Measurements from ENCODE around the gene KCNH6. TPM values are rescaled to one million over a fixed set of nuclear protein-coding genes. Genes with fewer than 3 reads are reported as not detected.

The KCNH6 gene
- total RNA-seq, 1 donor from 2014 or later, result not detected

DNA sequence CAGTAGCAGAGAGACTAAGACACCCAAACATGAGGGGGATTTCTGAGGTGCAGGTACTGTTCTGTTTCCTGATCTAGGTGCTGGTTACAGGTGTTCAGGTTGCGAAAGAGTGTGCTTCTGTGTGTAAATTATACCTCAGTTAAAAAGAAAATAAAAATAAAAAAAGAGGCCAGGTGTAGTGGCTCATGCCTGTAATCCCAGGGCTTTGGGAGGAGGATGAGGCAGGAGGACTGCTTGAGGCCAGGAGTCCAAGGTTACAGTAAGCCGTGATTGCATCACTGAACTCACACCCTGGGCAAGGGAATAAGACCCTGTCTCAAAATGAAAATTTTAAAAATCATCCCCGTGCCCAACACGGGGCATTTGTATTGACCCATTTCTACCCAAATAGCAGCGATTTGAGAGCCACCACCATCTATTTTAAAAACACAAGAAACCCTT, 23.9 kb downstream of the KCNH6 start:
- DNase-seq (ENCODE audit: extremely low read depth, low read depth, low spot score), result no peak

DNA sequence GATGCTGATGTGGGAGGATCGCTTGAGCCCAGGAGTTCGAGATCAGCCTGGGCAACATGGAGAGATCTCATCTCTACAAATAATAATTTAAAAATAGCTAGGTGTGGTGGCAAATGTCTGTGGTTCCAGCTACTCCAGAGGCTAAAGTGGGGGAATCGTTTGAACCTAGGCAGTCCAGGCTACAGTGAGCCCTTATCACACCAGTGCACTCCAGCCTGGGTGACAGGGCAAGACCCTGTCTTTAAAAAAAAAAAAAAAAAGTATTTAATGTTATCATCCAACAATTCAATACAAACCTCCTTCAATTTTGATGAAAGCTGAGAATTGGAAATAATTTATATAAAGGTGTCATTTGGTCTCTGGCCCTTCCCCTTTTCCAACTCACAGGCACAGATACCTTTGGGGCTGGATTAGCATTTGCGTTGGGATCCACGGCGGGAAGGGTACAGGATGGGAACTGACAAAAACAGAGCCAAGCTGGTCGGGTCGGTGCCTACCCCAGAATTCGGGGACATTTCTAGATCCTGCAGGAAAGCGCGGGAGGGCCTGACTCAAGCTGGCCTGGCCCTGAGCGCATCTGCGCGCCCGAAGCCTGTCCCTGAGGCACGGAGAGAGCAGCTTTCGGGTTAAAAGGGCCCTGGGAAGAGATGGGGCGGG, 26.3 kb downstream of the KCNH6 start:
- DNase-seq (ENCODE audit: extremely low read depth, low read depth, low spot score), result no peak

DNA sequence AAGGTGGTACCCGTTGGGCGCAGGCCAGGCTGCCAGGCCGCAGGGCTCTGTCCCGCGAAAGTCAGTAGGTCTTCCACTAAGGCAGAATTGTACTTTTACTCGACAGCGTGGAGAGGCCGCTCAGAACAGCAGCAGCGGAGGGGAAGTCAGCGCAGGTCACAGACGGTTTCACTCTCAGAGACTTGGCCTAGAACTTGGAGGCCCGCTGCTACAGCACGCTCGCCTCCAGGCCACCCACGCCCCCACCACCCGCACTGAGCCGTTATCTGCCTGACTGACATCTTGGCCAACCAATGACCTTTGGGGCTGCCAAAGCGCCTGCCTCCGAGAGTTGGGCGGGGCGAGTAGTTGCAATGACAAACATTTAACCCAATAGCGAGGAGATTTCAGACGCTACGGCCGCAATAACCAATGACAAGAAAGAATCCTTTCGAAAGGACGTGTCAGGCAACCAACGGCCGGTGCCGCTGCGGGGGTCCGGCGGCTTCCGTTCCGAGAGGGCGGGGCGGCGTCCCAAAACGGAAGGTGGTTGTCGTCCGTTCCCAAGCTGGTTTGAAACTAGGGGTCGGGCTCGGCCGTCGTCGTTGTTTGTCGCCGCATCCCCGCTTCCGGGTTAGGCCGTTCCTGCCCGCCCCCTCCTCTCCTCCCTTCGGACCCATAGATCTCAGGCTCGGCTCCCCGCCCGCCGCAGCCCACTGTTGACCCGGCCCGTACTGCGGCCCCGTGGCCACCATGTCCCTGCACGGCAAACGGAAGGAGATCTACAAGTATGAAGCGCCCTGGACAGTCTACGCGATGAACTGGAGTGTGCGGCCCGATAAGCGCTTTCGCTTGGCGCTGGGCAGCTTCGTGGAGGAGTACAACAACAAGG, 27.0 kb downstream of the KCNH6 start, which contains the start of gene DCAF7:
DCAF7 (plus strand) TSS at position 532 of the 871 bp plus-strand sequence; CDS start at position 733, 201 bp downstream.
- peak; percentile 99 for DNase-seq (ENCODE audit: extremely low read depth, low read depth, low spot score)

DNA sequence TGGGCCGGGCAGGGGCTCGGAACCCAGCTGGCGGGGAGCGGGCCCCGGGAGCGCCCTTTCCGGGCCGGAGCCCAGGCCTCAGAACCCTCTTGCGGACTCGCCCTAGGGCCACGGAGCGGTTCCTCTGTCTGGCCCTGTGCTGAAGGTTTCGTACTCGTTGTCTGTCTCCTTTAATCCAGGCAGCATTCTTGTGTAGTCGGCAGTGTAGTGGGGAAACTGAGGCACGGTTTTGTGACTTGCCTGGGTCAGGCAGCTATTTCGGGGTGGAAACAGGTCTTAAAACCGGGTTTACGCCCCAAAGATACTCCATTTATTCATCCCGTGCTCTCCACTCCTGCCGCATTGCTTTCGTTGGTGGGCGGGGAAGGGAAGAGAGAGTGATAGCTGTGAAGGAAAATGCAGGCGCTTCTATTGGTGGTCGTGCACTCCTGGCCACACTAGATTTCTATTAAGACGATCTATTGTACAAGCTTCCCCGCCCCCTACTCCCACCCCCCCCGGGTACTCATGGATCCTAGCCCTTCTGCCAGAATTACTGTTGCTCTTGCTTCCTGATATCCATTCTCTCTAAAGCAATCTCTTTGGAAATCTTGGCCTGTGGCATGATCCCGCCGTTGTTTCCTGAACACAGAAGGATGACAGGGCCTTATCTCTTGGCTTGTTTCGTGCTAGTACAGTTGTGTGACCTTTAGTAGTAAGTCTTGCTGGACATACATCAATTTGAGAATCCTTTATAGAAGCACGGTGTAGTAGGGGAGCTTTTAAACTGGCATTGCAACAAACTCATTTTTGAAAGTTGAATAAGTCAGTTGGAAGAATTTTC, 27.9 kb downstream of the KCNH6 start:
- DNase-seq (ENCODE audit: extremely low read depth, low read depth, low spot score), result no peak

DNA sequence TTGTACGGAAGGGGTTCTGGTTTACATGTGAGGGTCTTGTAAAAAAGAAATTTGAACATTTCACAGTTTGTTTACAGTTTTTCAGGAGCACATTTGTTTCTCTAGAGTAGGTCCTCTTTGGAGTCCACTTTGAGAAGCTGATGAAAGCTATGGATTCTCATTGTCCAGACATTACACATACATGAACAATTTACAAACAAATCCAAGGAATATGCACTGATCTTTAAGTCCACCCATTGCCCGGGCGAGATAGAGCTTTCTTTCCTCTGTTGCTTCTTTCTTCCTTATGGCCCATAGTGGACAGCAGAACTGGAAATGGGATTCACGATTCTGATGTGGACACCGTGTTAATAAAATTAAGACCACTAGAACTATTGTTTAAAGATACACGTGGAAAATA, 29.1 kb downstream of the KCNH6 start:
- no peak for DNase-seq (ENCODE audit: extremely low read depth, low read depth, low spot score)

DNA sequence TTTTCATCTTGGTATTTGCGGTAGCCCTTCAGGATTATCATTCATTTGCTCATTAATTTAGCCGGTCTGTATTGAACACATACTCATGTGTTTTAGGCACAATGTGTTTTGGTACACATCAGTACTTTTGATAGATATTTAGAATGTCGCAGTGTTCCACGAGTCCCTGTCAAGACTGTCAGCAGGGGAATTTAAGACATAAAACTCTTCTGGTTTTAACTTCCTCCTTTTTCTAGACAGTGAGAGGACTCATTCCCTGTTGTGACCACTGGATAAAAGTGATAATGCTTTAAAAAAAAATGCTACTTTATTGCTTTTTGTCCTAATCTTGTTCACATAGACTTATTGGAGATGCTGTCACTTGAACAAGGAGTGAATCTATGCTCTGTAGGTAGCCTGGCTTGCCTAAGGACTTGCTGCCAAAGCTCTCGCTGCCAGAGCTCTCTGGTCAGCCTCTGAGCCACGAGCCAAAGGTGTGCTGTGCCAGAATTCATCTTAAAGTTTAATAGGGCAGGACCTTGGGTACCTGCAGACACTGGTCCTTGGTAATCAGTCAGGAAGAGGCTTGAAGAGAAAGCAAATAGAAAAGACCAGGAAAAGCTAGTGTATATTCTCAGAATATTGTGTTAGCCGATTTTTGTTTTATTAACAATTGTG, 32.5 kb downstream of the KCNH6 start:
- DNase-seq (ENCODE audit: extremely low read depth, low read depth, low spot score), result no peak

DNA sequence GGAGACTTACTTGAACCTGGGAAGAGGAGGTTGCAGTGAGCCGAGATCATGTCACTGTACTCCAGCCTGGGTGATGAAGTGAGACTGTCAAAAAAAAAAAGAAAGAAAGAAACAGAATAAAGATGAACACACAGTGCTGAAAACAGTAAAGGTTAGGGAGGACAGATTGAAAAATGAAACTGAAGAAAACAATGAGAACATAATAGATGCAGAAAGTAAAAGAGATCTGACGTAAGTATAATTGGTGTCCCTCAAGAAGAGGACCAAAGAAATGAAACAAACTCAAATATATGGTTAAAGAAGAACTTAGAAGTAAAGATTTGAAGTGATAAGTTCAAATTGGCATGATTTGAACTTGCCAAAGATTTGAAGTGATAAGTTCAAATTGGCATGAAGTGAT, 34.3 kb downstream of the KCNH6 start:
- DNase-seq (ENCODE audit: extremely low read depth, low read depth, low spot score), result no peak

DNA sequence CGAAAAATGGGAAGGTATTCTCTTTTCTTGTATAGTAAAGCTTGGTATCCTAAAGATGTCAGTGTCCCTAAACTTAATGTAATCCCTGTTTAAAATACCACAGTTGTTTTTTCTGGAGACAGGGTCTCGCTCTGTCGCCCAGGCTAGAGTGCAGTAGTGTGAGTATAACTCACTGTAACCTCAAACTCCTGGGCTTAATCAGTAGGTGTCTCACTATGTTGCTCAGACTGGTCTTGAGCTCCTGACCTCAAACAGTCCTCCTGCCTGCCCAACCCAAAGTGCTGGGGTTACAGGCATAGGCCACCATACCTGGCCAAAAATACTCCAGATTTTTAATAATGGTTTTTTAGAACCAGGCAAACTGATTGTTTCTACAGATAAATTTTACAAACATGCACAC, 35.3 kb downstream of the KCNH6 start:
- DNase-seq (ENCODE audit: extremely low read depth, low read depth, low spot score), result no peak

DNA sequence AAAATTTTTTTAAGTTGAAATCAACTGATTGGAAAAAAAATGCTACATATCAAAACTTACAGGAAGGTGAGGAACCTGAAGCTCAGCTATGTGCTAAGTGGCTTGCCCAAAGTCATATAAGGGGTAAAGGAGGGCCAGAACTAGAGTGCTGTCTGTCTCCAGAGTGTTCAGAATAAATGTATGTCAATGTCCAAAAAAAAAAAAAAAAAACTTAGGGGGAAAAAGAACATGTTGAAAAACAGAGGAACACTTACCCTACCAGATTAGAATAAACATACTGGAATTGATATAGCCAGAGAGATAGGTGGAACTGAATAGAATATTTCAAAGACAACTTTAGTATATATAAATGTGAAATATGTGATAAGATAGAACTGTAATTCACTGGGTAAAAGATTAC, 38.7 kb downstream of the KCNH6 start:
- DNase-seq (ENCODE audit: extremely low read depth, low read depth, low spot score), result no peak

DNA sequence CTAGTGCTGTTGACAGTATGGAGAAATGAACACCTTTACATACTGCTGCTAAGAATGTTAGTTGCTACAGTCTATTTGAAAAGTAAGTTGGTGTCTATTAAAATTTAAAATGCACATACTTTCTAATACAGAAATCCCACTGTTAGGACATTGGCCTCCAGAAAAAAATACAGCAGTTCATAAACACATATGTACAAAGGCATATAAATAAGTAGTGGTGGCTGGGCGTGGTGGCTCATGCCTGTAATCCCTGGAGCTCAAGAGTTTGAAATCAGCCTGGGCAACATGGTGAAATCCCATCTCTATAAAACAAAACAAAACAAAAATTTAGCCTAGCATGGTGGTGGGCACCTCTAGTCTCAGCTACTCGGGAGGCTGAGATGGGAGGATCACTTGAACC, 40.2 kb downstream of the KCNH6 start:
- DNase-seq (ENCODE audit: extremely low read depth, low read depth, low spot score), result no peak

DNA sequence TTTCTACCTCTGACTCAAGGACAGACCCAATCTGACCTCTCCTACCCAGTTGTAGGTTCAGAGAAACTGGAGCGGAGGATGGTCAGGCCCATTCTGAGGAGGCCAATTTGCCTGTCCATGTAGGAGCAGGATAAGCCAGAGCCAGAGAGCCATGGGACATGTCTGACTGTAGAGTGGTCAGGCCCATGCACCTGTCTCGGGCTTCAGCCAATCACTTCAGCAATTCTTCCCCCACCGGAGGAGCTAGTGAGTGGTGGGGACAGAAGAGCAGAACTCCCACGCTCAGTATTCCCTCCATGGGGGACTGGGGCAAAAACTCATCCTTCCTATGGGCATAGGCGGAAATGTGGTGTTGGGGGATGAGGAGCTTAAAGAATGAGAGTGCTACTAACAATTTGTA, 41.4 kb downstream of the KCNH6 start:
- no peak for DNase-seq (ENCODE audit: extremely low read depth, low read depth, low spot score)

DNA sequence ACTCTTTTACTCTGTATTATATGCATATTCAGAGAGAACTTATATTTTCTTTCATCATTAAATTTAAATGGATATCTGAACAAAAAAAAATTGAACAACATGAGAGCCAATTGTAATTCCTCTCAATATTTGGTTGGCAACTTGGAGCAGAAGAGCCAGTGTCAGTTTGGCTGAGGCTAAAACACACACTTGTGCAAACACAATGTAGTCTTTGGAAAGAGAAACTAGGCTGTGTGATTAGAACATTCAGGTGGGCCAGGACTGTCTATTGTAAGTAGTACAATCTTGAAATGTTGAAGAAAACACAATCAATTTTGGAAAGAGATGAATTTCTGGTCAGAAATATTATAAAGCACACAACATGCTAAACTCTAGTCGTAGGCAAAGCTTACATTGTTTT, 44.1 kb downstream of the KCNH6 start:
- DNase-seq (ENCODE audit: extremely low read depth, low read depth, low spot score), result no peak

DNA sequence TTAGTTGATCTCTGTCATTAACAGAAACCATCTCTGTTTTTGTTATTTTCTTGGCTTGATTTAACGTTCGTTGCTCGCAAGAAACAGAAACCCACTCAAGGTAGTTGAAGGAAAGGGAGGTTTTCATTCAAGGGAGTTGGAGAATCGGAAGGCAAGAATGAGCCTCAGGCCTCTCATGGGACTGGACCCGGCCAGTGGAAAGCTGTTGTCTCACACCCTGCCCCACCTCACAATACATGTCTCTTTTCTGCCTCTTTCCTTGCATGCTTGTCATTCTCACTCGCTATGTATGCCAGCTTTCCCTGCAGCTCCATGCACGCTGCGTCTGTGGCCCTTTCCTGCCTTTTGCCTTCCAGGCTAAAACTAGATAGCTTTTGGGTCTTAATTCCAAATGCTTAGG, 45.4 kb downstream of the KCNH6 start:
- DNase-seq (ENCODE audit: extremely low read depth, low read depth, low spot score), result no peak

DNA sequence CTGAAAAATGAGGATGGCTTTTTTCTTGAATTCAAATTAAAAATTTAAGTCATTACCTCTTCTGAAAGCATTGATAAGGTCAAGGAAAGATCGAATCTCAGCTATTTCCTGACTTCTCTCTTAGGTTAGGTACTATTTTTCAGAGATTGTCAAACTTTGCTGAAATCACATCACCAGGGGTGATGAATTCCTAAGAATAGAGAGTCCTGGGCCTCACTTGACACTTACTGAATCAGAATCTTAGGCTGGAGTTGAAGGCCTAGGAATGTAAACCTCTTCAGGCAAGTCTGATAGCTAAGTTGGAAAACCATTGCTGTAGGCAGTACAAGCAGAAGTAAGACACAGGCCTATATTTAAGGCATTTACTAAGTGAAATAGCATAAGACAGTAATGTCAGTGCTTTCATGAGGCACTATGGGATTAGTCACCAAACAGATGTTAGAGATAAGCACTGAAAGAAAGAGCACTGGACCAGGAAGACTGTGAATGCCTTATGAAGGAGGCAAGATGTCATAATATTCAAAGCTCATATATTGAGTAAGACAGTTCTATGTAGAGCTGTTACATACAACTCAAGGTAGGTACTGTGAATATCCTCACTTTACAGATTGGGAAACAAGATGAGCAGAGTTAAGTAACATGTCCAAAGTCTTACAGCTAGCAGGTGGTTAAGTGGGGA, 48.6 kb downstream of the KCNH6 start:
- DNase-seq (ENCODE audit: extremely low read depth, low read depth, low spot score), result no peak

DNA sequence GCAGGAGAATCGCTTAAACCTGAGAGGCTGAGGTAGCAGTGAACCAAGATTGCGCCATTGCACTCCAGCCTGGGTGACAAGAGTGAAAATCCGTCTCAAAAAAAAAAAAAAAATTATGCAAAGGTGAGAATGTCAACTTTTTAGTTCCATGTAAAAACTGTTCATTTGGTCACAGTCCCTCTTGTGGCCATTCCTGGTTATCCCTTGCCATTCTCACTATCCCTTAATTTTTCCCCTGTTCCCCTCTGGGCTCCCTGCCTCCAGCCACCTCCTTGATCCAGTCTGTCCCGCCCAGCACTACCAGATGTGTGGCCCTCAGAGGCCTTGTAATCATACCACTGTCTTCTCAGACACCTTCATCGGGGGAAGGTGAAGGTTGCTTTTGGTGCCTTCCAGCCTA, 50.5 kb downstream of the KCNH6 start:
- no peak for DNase-seq (ENCODE audit: extremely low read depth, low read depth, low spot score)

DNA sequence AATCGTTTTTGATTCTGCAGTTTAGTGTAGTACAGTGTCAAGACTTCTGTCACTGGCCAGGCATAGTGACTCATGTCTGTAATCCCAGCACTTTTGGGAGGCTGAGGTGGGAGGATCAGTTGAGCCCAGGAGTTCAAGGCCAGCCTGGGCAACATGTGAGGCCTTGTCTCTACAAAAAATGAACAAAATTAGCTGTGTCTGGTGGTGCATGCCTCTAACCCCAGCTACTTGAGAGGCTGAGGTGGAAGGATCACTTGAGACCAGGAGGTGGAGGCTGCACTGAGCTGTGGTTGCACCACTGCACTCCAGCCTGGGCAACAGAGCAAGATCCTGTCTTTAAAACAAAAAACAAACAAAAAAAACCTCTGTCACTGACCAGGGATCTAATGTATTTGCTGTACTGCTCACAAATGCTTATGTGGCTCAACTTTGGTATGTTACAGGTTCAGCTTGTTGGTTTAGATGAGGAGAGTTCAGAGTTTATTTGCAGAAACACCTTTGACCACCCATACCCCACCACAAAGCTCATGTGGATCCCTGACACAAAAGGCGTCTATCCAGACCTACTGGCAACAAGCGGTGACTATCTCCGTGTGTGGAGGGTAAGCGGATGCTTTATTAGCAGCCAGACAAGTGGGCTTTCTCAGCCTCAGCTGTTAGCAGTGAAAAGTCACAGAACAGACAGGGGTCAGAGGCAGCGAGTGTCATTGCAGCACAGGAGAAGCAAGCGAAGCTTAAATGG, 55.0 kb downstream of the KCNH6 start:
- DNase-seq (ENCODE audit: extremely low read depth, low read depth, low spot score), result no peak

DNA sequence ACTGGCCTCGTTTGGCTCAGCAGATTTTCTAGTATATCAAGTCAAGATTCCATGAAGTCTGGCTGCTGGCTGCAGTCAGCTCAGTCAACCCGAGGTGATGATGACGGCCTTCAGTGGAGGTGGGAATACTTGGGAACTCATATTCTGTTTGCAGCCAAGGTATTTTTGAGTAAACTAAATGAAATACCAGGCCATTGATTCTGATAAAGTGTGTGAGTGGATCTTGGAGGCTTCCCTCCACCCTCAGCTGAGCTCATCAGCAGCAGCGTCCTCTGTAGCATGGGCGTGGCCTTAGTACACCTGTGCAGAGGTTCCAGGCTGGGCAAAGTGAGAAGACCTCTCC, 55.6 kb downstream of the KCNH6 start:
- no peak for DNase-seq (ENCODE audit: extremely low read depth, low read depth, low spot score)

DNA sequence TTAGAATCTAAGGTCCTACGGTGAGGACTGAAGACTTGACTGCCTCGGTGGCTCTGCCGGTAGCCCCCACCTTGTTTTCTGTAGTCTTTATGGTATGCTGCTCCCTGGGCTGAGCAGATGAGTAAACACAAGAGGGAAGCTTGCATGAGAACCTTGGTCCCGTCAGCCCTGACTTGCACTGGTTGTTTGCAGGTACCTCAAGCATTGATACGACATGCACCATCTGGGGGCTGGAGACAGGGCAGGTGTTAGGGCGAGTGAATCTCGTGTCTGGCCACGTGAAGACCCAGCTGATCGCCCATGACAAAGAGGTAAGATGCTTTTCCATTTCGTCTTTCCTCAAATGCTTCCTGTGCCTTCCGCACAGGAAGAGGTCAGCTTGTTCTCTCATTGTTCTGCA, 56.5 kb downstream of the KCNH6 start:
- peak; percentile 51 for DNase-seq (ENCODE audit: extremely low read depth, low read depth, low spot score)

DNA sequence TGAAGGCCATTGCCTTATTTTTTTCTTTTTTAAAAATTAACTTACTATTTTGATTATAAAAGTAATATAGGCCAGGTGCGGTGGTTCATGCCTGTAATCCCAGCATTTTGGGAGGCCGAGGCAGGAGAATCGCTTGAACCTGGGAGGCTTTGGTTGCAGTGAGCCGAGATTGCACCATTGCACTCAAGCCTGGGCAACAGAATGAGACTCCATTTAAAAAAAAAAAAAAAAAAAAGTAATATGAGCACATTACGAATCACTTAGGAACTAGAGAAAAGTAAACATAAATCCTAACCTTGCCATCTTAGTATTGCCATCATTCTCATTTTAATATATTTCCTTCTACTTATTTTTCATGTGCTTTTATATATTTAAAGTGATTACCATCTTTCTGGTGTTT, 64.6 kb downstream of the KCNH6 start:
- DNase-seq (ENCODE audit: extremely low read depth, low read depth, low spot score), result no peak

DNA sequence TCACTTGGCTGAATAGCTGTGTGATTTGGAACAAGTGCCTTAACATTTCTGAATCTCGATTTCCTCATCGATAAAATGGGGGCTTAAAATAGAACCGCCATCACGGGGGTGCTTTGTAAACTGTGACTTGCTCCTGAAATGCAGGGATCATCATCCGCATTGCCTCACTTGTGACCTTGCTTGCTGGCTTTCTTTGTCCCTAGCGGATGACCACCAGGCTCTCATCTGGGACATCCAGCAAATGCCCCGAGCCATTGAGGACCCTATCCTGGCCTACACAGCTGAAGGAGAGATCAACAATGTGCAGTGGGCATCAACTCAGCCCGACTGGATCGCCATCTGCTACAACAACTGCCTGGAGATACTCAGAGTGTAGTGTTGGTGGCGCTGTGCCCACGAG, 65.6 kb downstream of the KCNH6 start:
- DNase-seq (ENCODE audit: extremely low read depth, low read depth, low spot score), result no peak
